ENCODE data around the gene SMYD3.

DNA sequence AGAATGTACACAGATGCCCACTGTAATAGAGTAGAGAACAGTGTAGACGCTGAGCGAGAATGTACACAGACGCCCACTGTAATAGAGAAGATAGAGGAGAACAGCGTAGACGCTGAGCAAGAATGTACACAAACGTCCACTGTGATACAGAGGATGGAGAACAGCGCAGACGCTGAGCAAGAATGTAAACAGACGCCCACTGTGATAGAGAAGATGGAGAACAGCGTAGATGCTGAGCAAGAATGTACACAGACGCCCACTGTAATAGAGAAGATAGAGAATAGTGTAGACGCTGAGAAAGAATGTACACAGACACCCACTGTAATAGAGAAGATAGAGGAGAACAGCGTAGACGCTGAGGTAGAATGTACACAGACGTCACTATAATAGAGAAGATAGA is 306.9 kb downstream of the SMYD3 start:
- TF ChIP-seq, protein P1, sequence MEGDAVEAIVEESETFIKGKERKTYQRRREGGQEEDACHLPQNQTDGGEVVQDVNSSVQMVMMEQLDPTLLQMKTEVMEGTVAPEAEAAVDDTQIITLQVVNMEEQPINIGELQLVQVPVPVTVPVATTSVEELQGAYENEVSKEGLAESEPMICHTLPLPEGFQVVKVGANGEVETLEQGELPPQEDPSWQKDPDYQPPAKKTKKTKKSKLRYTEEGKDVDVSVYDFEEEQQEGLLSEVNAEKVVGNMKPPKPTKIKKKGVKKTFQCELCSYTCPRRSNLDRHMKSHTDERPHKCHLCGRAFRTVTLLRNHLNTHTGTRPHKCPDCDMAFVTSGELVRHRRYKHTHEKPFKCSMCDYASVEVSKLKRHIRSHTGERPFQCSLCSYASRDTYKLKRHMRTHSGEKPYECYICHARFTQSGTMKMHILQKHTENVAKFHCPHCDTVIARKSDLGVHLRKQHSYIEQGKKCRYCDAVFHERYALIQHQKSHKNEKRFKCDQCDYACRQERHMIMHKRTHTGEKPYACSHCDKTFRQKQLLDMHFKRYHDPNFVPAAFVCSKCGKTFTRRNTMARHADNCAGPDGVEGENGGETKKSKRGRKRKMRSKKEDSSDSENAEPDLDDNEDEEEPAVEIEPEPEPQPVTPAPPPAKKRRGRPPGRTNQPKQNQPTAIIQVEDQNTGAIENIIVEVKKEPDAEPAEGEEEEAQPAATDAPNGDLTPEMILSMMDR (IDR thresholded peaks at IDR 0.05; ENCODE audit: extremely low read depth in 1 of 2, insufficient read depth in 1 of 2, low read depth in 1 of 2, low read length in 2 of 2), result no peak
- TF ChIP-seq MYC (IDR thresholded peaks at IDR 0.05; ENCODE audit: low read depth, low read length), result no peak
